Liver (tissue), 9 donors: ENCODE data around the gene LCN12. TPM values are rescaled to one million over a fixed set of nuclear protein-coding genes. Genes with fewer than 3 reads are reported as not detected.

ENCODE experiments used
- DNase-seq: peaks from one replicate; pipeline ENCODE4 v3.0.0-alpha.2; 2017; ENCODE audit warnings: low spot score
- H3K27ac ChIP-seq, 2 donors: one replicate each; pipeline ENCODE4 v1.7.0; 2013; ENCODE audit warnings: inconsistent platforms in 2 of 2, low read length in 2 of 2, control low read depth in 1 of 2, low read depth in 1 of 2, mild to moderate bottlenecking in 1 of 2
- H3K27me3 ChIP-seq, 4 donors: one replicate each; pipeline versions ENCODE4 v1.6.1 to v1.7.0; 2013; ENCODE audit warnings: low read length in 3 of 4, inconsistent platforms in 1 of 4, mild to moderate bottlenecking in 1 of 4, moderate library complexity in 1 of 4; ENCODE audit not compliant: control insufficient read depth in 4 of 4, insufficient read depth in 4 of 4
- H3K36me3 ChIP-seq, 4 donors: one replicate each; pipeline versions ENCODE4 v1.6.1 to v1.7.0; 2013; ENCODE audit warnings: low read length in 3 of 4, mild to moderate bottlenecking in 3 of 4, low read depth in 1 of 4, moderate library complexity in 1 of 4; ENCODE audit not compliant: control insufficient read depth in 4 of 4, insufficient read depth in 3 of 4
- H3K4me1 ChIP-seq, 4 donors: one replicate each; pipeline versions ENCODE4 v1.6.1 to v1.7.0; 2013; ENCODE audit warnings: low read length in 3 of 4, mild to moderate bottlenecking in 3 of 4, moderate library complexity in 1 of 4; ENCODE audit not compliant: control insufficient read depth in 4 of 4, insufficient read depth in 4 of 4
- H3K4me3 ChIP-seq, 3 donors: one replicate each; pipeline versions ENCODE4 v1.6.1 to v1.7.0; 2013; ENCODE audit warnings: low read length in 3 of 3, control low read depth in 1 of 3, low read depth in 1 of 3, mild to moderate bottlenecking in 1 of 3
- H3K9ac ChIP-seq, 2 donors: one replicate each; pipeline ENCODE4 v1.7.0; 2013; ENCODE audit warnings: low read length in 2 of 2, mild to moderate bottlenecking in 2 of 2, moderate library complexity in 2 of 2, control low read depth in 1 of 2, low read depth in 1 of 2
- H3K9me3 ChIP-seq, 4 donors: one replicate each; pipeline versions ENCODE4 v1.6.1 to v1.7.0; 2013; ENCODE audit warnings: low read length in 3 of 4; ENCODE audit not compliant: control insufficient read depth in 4 of 4
- ATF3 ChIP-seq: IDR thresholded peaks from 2 replicates; pipeline ENCODE4 v1.6.1; 2016; ENCODE audit warnings: antibody characterized with exemption
- CTCF ChIP-seq: fragments of 150-350 bp; IDR thresholded peaks from 2 replicates; pipeline ENCODE4 v1.5.1; 2017; ENCODE audit warnings: improper control_type of control experiment, low read depth, low read length; ENCODE audit not compliant: missing input control
- EGR1 ChIP-seq, 2 donors: IDR thresholded peaks; 2 replicates each; pipeline ENCODE4 v1.6.1; 2016 to 2018; ENCODE audit warnings: antibody characterized with exemption in 2 of 2, low read depth in 2 of 2
- FOXA1 ChIP-seq: IDR thresholded peaks from 2 replicates; pipeline ENCODE4 v1.6.1; 2016; ENCODE audit warnings: antibody characterized with exemption
- FOXA2 ChIP-seq: IDR thresholded peaks from 2 replicates; pipeline ENCODE4 v1.6.1; 2016; ENCODE audit warnings: antibody characterized with exemption
- GABPA ChIP-seq, 2 donors: IDR thresholded peaks in 1 of 2; conservative IDR thresholded peaks in 1 of 2; 2 replicates each; pipeline ENCODE4 v1.6.1; 2016; ENCODE audit warnings: antibody characterized with exemption in 2 of 2, mild to moderate bottlenecking in 1 of 2, moderate library complexity in 1 of 2
- HNF4A ChIP-seq, 2 donors: conservative IDR thresholded peaks; 2 replicates each; pipeline ENCODE4 v1.6.1; 2016; ENCODE audit warnings: antibody characterized with exemption in 2 of 2, mild to moderate bottlenecking in 2 of 2
- MAX ChIP-seq: IDR thresholded peaks from 2 replicates; pipeline ENCODE4 v1.6.1; 2016; ENCODE audit warnings: antibody characterized with exemption
- RAD21 ChIP-seq, 2 donors: IDR thresholded peaks; 2 replicates each; pipeline ENCODE4 v1.6.1; 2016; ENCODE audit warnings: antibody characterized with exemption in 2 of 2, mild to moderate bottlenecking in 2 of 2
- RXRA ChIP-seq, 2 donors: IDR thresholded peaks; 2 replicates each; pipeline ENCODE4 v1.6.1; 2017 to 2018; ENCODE audit warnings: antibody characterized with exemption in 2 of 2, mild to moderate bottlenecking in 1 of 2
- SP1 ChIP-seq: IDR thresholded peaks from 2 replicates; pipeline ENCODE4 v1.6.1; 2018; ENCODE audit warnings: antibody characterized with exemption, mild to moderate bottlenecking
- TAF1 ChIP-seq: conservative IDR thresholded peaks from 2 replicates; pipeline ENCODE4 v1.6.1; 2016; ENCODE audit warnings: antibody characterized with exemption, mild to moderate bottlenecking
- WGBS: extraction: QIAGEN DNeasy Blood & Tissue Kit; methylation state at CpG from one replicate; pipeline ENCODE4 v1.1.7; 2013; 5-methylcytosine and 5-hydroxymethylcytosine counted together
- polyA plus RNA-seq, 2 donors: library from polyadenylated mRNA; stranded (reverse) in 1 of 2; unstranded in 1 of 2; fragments of 200-250 nt in 1 of 2; fragments of >200 nt in 1 of 2; fragmentation: Nextera tagmentation in 1 of 2; extraction: Ambion mirVana in 1 of 2; gene quantifications; one replicate each; pipeline versions ENCODE4 v1.2.1 to v1.2.3, GENCODE V29; 2013 to 2015
- total RNA-seq, 2 donors: library from RNA; depleted of rRNA; stranded (reverse); fragments of >200 nt; gene quantifications; one replicate each; pipeline ENCODE4 v1.2.3, GENCODE V29; 2014
- donor health status: healthy.
- donor health status: healthy.
- donor health status: healthy.
- donor health status: healthy.
- donor health status: healthy.

Gene LCN12
- total and polyA plus RNA-seq, 4 donors = 2.3 to 12.2 (median 6.2) TPM

GRCh38 chr9:136958473-136958872 is 6.4 kb downstream of the LCN12 start (continued):
- no peak for TF ChIP-seq EGR1 (IDR thresholded peaks at IDR 0.05; ENCODE audit: low read depth in 2 of 2)
- TF ChIP-seq FOXA2 = no peak

GRCh38 chr9:136958898-136959850 is 7.1 kb downstream of the LCN12 start:
- WGBS = 84% methylated on average over 28 of the region's 28 CpGs
- Histone ChIP-seq H3K4me1 (no peaks in the 10 kb centered on the region), H3K36me3 (no peaks in the 10 kb centered on the region), H3K27ac (no peak overlapping the region), H3K27me3 (no peaks in the 10 kb centered on the region), H3K4me3 (no peak overlapping the region), H3K9me3 (no peaks in the 10 kb centered on the region), H3K9ac (no peak overlapping the region)
- no peak for TF ChIP-seq ATF3
- no peak for TF ChIP-seq SP1
- no peak for TF ChIP-seq RAD21 (IDR thresholded peaks at IDR 0.05)
- TF ChIP-seq CTCF = no peak
- TF ChIP-seq FOXA2 = no peak
- TF ChIP-seq RXRA (IDR thresholded peaks at IDR 0.05) = no peak
- no peak for TF ChIP-seq TAF1
- DNase-seq = no peak

GRCh38 chr9:136960212-136960937 is 8.3 kb downstream of the LCN12 start:
- Histone ChIP-seq H3K27ac (no peak overlapping the region), H3K36me3 (no peaks in the 10 kb centered on the region), H3K4me1 (no peaks in the 10 kb centered on the region), H3K9me3 (no peaks in the 10 kb centered on the region), H3K27me3 (no peaks in the 10 kb centered on the region), H3K4me3 (no peak overlapping the region), H3K9ac (no peak overlapping the region)
- no peak for DNase-seq
- WGBS = 81% methylated on average over 19 of the region's 19 CpGs
- no peak for TF ChIP-seq FOXA2
- no peak for TF ChIP-seq GABPA (IDR thresholded peaks at IDR 0.05 in 1 of 2, conservative IDR thresholded peaks at IDR 0.05 in 1 of 2)
- no peak for TF ChIP-seq FOXA1
- TF ChIP-seq MAX = no peak
- no peak for TF ChIP-seq RAD21 (IDR thresholded peaks at IDR 0.05)
- TF ChIP-seq CTCF = no peak
- no peak for TF ChIP-seq EGR1 (IDR thresholded peaks at IDR 0.05; ENCODE audit: low read depth in 2 of 2)
- no peak for TF ChIP-seq HNF4A (conservative IDR thresholded peaks at IDR 0.05)
